Stimulated activated CD8-positive, alpha-beta memory T cell treated with anti-CD3 and anti-CD28 coated beads, Interleukin-7, amount 100 ng/mL, for 1 hour (primary cell): ENCODE measurements around the gene LHX2.

ENCODE experiments used
- DNase-seq, 2 donors: peaks; one replicate each; pipeline ENCODE4 v3.0.0-alpha.2; 2020; ENCODE audit warnings: low read depth in 2 of 2

LHX2 gene

GRCh38 chr9:124013309-124014210 lies 2.0 kb downstream of the LHX2 start:
- no peak for DNase-seq

- DNase-seq = no peak
Observed at GRCh38 chr9:124014211-124014955, 2.8 kb downstream of the LHX2 start.

GRCh38 chr9:124014956-124015660 lies 3.5 kb downstream of the LHX2 start:
- no peak for DNase-seq

GRCh38 chr9:124015661-124016131 lies 4.1 kb downstream of the LHX2 start:
- no peak for DNase-seq

- no peak for DNase-seq
Observed at GRCh38 chr9:124016175-124017050, 4.8 kb downstream of the LHX2 start.

- no peak for DNase-seq
Observed at GRCh38 chr9:124017051-124017928, 5.7 kb downstream of the LHX2 start.

GRCh38 chr9:124017929-124018729 lies 6.6 kb downstream of the LHX2 start:
- DNase-seq = no peak

- DNase-seq = no peak
Observed at GRCh38 chr9:124018730-124019697, 7.4 kb downstream of the LHX2 start.

GRCh38 chr9:124019771-124020519 lies 8.4 kb downstream of the LHX2 start:
- DNase-seq = no peak

- no peak for DNase-seq
Observed at GRCh38 chr9:124020520-124021384, 9.2 kb downstream of the LHX2 start.

- no peak for DNase-seq
Observed at GRCh38 chr9:124021385-124021769, 9.8 kb downstream of the LHX2 start.

GRCh38 chr9:124022201-124023121 lies 10.9 kb downstream of the LHX2 start:
- DNase-seq = no peak

GRCh38 chr9:124024107-124024506 lies 12.5 kb downstream of the LHX2 start:
- no peak for DNase-seq

GRCh38 chr9:124029617-124030016 lies 18.0 kb downstream of the LHX2 start:
- no peak for DNase-seq

- DNase-seq = no peak
Observed at GRCh38 chr9:124030969-124031451, 19.4 kb downstream of the LHX2 start.
